HepG2 (cell line): ENCODE measurements around the gene SULT6B1. TPM values are rescaled to one million over a fixed set of nuclear protein-coding genes. Genes with fewer than 3 reads are reported as not detected.

Experiments used
- ATAC-seq: fragments of 200-7000 bp; cut with Tn5 transposase; 3 replicates; pipeline ENCODE4 v1.9.1; 2020; ENCODE audit warnings: mild to moderate bottlenecking, moderate library complexity
- BruUV-seq: library from RNA; stranded (reverse); fragments of 400-500 nt; replicated peaks from 2 replicates; lab custom pipeline; 2021; lab: Mats Ljungman, UMichigan
- CTCF ChIA-PET: fragments of 300-600 bp; formaldehyde crosslinking; extraction: SDS; loops from one replicate; lab custom pipeline; 2021; ENCODE audit warnings: low total read pairs, inconsistent platforms, low intra/inter-chr PET ratio; lab: Yijun Ruan, JAX
- POLR2A ChIA-PET: fragments of 350-600 bp; sonication (Branson Sonifier 250); formaldehyde crosslinking; loops from one replicate; lab custom pipeline; 2020; ENCODE audit warnings: antibody characterized with exemption, inconsistent platforms; lab: Yijun Ruan, JAX
- DNase-seq: peaks from one replicate; pipeline ENCODE4 v3.0.0-alpha.2; 2015; ENCODE audit warnings: low spot score
- FAIRE-seq: peaks from 3 replicates; lab custom pipeline; 2011; peaks lifted over from hg19 to GRCh38; lab: Jason Lieb, UNC
- H2AFZ ChIP-seq: one replicate; pipeline ENCODE4 v1.6.1; 2011; ENCODE audit warnings: low read length, inconsistent platforms
- H3K27ac ChIP-seq: fragments of 300-600 bp; 3 replicates; pipeline ENCODE4 v1.8.0; 2011; ENCODE audit warnings: mixed run types, mild to moderate bottlenecking, mixed read lengths, low read length, inconsistent platforms; ENCODE audit not compliant: insufficient read depth; ENCODE audit errors: extremely low read length
- H3K27me3 ChIP-seq, 2 experiments: fragments of 200-600 bp in 1 of 2; 2 replicates in 1 of 2; 3 replicates in 1 of 2; pipeline versions ENCODE4 v1.6.0 to v1.8.0; 2011; ENCODE audit warnings: low read length in 2 of 2, mild to moderate bottlenecking in 2 of 2, moderate library complexity in 2 of 2, inconsistent platforms in 1 of 2; ENCODE audit not compliant: insufficient read depth in 2 of 2, control insufficient read depth in 1 of 2
- H3K36me3 ChIP-seq, 2 experiments: fragments of 200-600 bp in 1 of 2; replicated peaks in 1 of 2; 2 replicates in 1 of 2; 3 replicates in 1 of 2; pipeline versions ENCODE4 v1.5.1 to v1.8.0; 2011; ENCODE audit warnings: low read length in 2 of 2, inconsistent platforms in 1 of 2; ENCODE audit not compliant: insufficient read depth in 2 of 2, control insufficient read depth in 1 of 2
- H3K4me1 ChIP-seq: 2 replicates; pipeline ENCODE4 v1.5.1; 2012; ENCODE audit warnings: low read length, inconsistent platforms; ENCODE audit not compliant: insufficient read depth
- H3K4me2 ChIP-seq: 2 replicates; pipeline ENCODE4 v1.6.0; 2011; ENCODE audit warnings: low read depth, low read length, inconsistent platforms
- H3K4me3 ChIP-seq, 3 experiments: fragments of 200-600 bp in 1 of 3; sonication (generic), shearing (Covaris generic) in 1 of 3; replicated peaks in 1 of 3; 2 replicates each; pipeline ENCODE4 v1.5.1; 2011 to 2016; ENCODE audit warnings: low read length in 3 of 3, inconsistent platforms in 2 of 3, low read depth in 2 of 3, mild to moderate bottlenecking in 2 of 3, control low read depth in 1 of 3, mixed read lengths in 1 of 3; ENCODE audit not compliant: insufficient read depth in 1 of 3
- H3K79me2 ChIP-seq: one replicate; pipeline ENCODE4 v1.6.1; 2011; ENCODE audit warnings: low read length, inconsistent platforms; ENCODE audit not compliant: insufficient read depth
- H3K9ac ChIP-seq: 2 replicates; pipeline ENCODE4 v1.6.0; 2011; ENCODE audit warnings: mild to moderate bottlenecking, low read depth, low read length, inconsistent platforms; ENCODE audit not compliant: insufficient read depth
- H3K9me3 ChIP-seq: 2 replicates; pipeline ENCODE4 v1.5.1; 2012; ENCODE audit warnings: mild to moderate bottlenecking, low read length
- H4K20me1 ChIP-seq: 2 replicates; pipeline ENCODE4 v1.6.0; 2011; ENCODE audit warnings: inconsistent platforms, mild to moderate bottlenecking, low read length, moderate library complexity; ENCODE audit not compliant: insufficient read depth
- BRCA1 ChIP-seq: sonication (generic); formaldehyde crosslinking; IDR thresholded peaks from 2 replicates; pipeline ENCODE4 v1.4.0; 2020; ENCODE audit warnings: missing genetic modification reagents
- FOXK1 ChIP-seq: sonication (generic); formaldehyde crosslinking; IDR thresholded peaks from 2 replicates; pipeline ENCODE4 v1.4.0; 2020; ENCODE audit warnings: low read depth, missing genetic modification reagents, borderline replicate concordance
- HHEX ChIP-seq: IDR thresholded peaks from 2 replicates; pipeline ENCODE4 v1.6.1; 2016; ENCODE audit warnings: control low read depth
- HOXA7 ChIP-seq: sonication (generic); formaldehyde crosslinking; IDR thresholded peaks from 2 replicates; pipeline ENCODE4 v1.8.1; 2022; ENCODE audit warnings: mild to moderate bottlenecking, missing genetic modification reagents, moderate library complexity
- KLF11 ChIP-seq: IDR thresholded peaks from 2 replicates; pipeline ENCODE4 v1.6.1; 2016; ENCODE audit warnings: missing compliant biosample characterization
- KMT2B ChIP-seq: IDR thresholded peaks from 2 replicates; pipeline ENCODE4 v1.6.1; 2016; ENCODE audit warnings: missing genetic modification reagents, missing compliant biosample characterization
- PLRG1 ChIP-seq: fragments of 450-650 bp; conservative IDR thresholded peaks from 2 replicates; pipeline ENCODE4 v1.6.1; 2016
- PREB ChIP-seq: sonication (generic); formaldehyde crosslinking; IDR thresholded peaks from 2 replicates; pipeline ENCODE4 v1.4.0; 2020; ENCODE audit warnings: missing genetic modification reagents
- RARG ChIP-seq: sonication (generic); formaldehyde crosslinking; IDR thresholded peaks from 2 replicates; pipeline ENCODE4 v1.4.0; 2020; ENCODE audit warnings: low read depth, mild to moderate bottlenecking, missing genetic modification reagents
- TGIF2 ChIP-seq: IDR thresholded peaks from 2 replicates; pipeline ENCODE4 v1.6.1; 2016; ENCODE audit warnings: control low read depth, missing compliant biosample characterization
- YEATS2 ChIP-seq: sonication (generic); formaldehyde crosslinking; IDR thresholded peaks from 2 replicates; pipeline ENCODE4 v1.4.0; 2020; ENCODE audit warnings: missing genetic modification reagents, borderline replicate concordance
- ZBTB33 ChIP-seq: sonication (generic); formaldehyde crosslinking; IDR thresholded peaks from 2 replicates; pipeline ENCODE4 v1.4.0; 2020; ENCODE audit warnings: missing genetic modification reagents
- ZNF274 ChIP-seq: sonication (generic); formaldehyde crosslinking; IDR thresholded peaks from 2 replicates; pipeline ENCODE4 v1.5.1; 2020; ENCODE audit warnings: mild to moderate bottlenecking, missing genetic modification reagents
- ZNF512B ChIP-seq: sonication (generic); formaldehyde crosslinking; IDR thresholded peaks from 2 replicates; pipeline ENCODE4 v1.5.1; 2020; ENCODE audit warnings: missing genetic modification reagents, mild to moderate bottlenecking, borderline replicate concordance
- ZNF562 ChIP-seq: sonication (generic); formaldehyde crosslinking; IDR thresholded peaks from 2 replicates; pipeline ENCODE4 v1.8.0; 2022; ENCODE audit warnings: missing genetic modification reagents, borderline replicate concordance
- ZNF563 ChIP-seq: sonication (generic); formaldehyde crosslinking; IDR thresholded peaks from 2 replicates; pipeline ENCODE4 v1.8.0; 2022; ENCODE audit warnings: mild to moderate bottlenecking, moderate library complexity, missing genetic modification reagents
- ZNF652 ChIP-seq: IDR thresholded peaks from 2 replicates; pipeline ENCODE4 v1.6.1; 2016; ENCODE audit warnings: low read depth, borderline replicate concordance
- ZNF776 ChIP-seq: sonication (generic); formaldehyde crosslinking; IDR thresholded peaks from 2 replicates; pipeline ENCODE4 v1.4.0; 2020; ENCODE audit warnings: mild to moderate bottlenecking, missing genetic modification reagents
- WGBS: methylation state at CpG from one replicate; pipeline ENCODE4 v1.1.6; 2017; ENCODE audit warnings: low lambda C conversion rate; 5-methylcytosine and 5-hydroxymethylcytosine counted together
- in situ Hi-C: cut with HindIII; loops from 2 replicates; pipeline ENCODE4 v1.10.0; 2017; ENCODE audit warnings: low pct_unique_long_range_greater_than_20kb; ENCODE audit not compliant: extremely low pct_ligation_motif_present
- intact Hi-C: fragments of 100-400 bp; cut with micrococcal nuclease; formaldehyde crosslinking; loops from one replicate; pipeline ENCODE4 v1.10.0; 2022; ENCODE audit not compliant: unreplicated experiment
- polyA plus RNA-seq, 8 experiments: library from polyadenylated mRNA; depleted of rRNA in 3 of 8; stranded (reverse) in 7 of 8; unstranded in 1 of 8; fragments of >200 nt; fragmentation: Illumina TruSeq in 4 of 8; extraction: Trizol in 4 of 8; gene quantifications; 2 replicates each; pipeline versions ENCODE4 v1.2.1 to v1.2.3, GENCODE V29; 2011 to 2016; ENCODE audit warnings: low read depth in 4 of 8, missing spikeins in 1 of 8, mixed read lengths in 1 of 8; ENCODE audit not compliant: insufficient read depth in 1 of 8
- total RNA-seq, 5 experiments: library from RNA; depleted of rRNA; stranded (reverse); fragments of >200 nt; fragmentation: Illumina TruSeq; extraction: Trizol; gene quantifications; 2 replicates each; pipeline ENCODE4 v1.2.3, GENCODE V29; 2016; ENCODE audit warnings: low read depth in 1 of 5

SULT6B1 gene
- total and polyA plus RNA-seq, 2 of the 13 experiments (the other 11 are each of a cell fraction or from before 2014, with no cell fraction given) = not detected

GRCh38 chr2:37168217-37168981 is 20.1 kb downstream of the SULT6B1 start:
- 22% methylated on average over 17 of the region's 17 CpGs for WGBS
- FAIRE-seq = peak; percentile 86
- Histone ChIP-seq H3K79me2 (no peaks in the 10 kb centered on the region), H4K20me1 (no peaks in the 10 kb centered on the region), H2AFZ (peak overlapping the region; percentile 84), H3K9me3 (peaks cover 12% of the 10 kb centered on the region), H3K4me1 (peaks cover 21% of the 10 kb centered on the region), H3K27ac (no peak overlapping the region), H3K4me2 (peak overlapping the region; percentile 58), H3K27me3 (peaks cover 0 to 4% of the 10 kb centered on the region in 2 experiments; a peak in 1 of 5 replicates), H3K36me3 (no peaks in the 10 kb centered on the region), H3K9ac (no peak overlapping the region; the same call in 1 of the 2 replicates), H3K4me3 (peak overlapping the region in 1 of 3 experiments; percentile 35; a peak in 1 of 6 replicates)
- in situ Hi-C loops = loop anchor here (25.0 kb wide), 1 partner anchor 719 kb away; no protein-coding TSS in a partner anchor
- no TSS peak for BruUV-seq
- ATAC-seq = peak; percentile 93
- ChIA-PET CTCF (no interaction called here), POLR2A (interaction anchor here (1.4 kb wide), 1 partner anchor 10 kb away, joined by 5 read pairs; no protein-coding TSS in a partner anchor)
- intact Hi-C loops = loop anchor here (1.0 to 2.0 kb wide), 3 partner anchors 22 to 63 kb away; partner anchors contain the start of genes CEBPZ, CEBPZOS and NDUFAF7
- peak; percentile 55 for DNase-seq
- TF ChIP-seq PREB (CRISPR knock-in tag) (no peak), ZNF274 (CRISPR knock-in tag) (0 out of 2 replicates have a peak, but pooled peaks have one; percentile 42), TGIF2 (CRISPR knock-in tag) (no peak), KLF11 (CRISPR knock-in tag) (no peak), HHEX (CRISPR knock-in tag) (no peak), KMT2B (CRISPR knock-in tag) (no peak), YEATS2 (no peak), PLRG1 (no peak), ZNF652 (CRISPR knock-in tag) (no peak), ZNF512B (CRISPR knock-in tag) (no peak), BRCA1 (CRISPR knock-in tag) (no peak), RARG (CRISPR knock-in tag) (no peak), ZNF776 (CRISPR knock-in tag) (no peak), ZNF563 (CRISPR knock-in tag) (no peak), FOXK1 (CRISPR knock-in tag) (peak; percentile 45; the same call in 1 of the 2 replicates), ZBTB33 (peak; percentile 41; the same call in 1 of the 2 replicates), ZNF562 (CRISPR knock-in tag) (no peak), HOXA7 (CRISPR knock-in tag) (no peak)
